Activated CD4-positive, alpha-beta T cell treated with anti-CD3 and anti-CD28 coated beads for 36 hours (primary cell): ENCODE data around the gene ZFAND2B. TPM values are rescaled to one million over a fixed set of nuclear protein-coding genes. Genes with fewer than 3 reads are reported as not detected.

ENCODE experiments used
- ATAC-seq: fragments of 200-7000 bp; cut with Tn5 transposase; one replicate; pipeline ENCODE4 v1.10.0; 2021; ENCODE audit warnings: mild to moderate bottlenecking, moderate library complexity
- CTCF ChIA-PET: fragments of 350-600 bp; sonication (Branson Sonifier 250); formaldehyde crosslinking; loops from one replicate; lab custom pipeline; 2021; ENCODE audit warnings: antibody characterized with exemption; lab: Charles Lee
- POLR2A ChIA-PET: fragments of 350-600 bp; sonication (Branson Sonifier 250); formaldehyde crosslinking; loops from one replicate; lab custom pipeline; 2021; ENCODE audit warnings: antibody characterized with exemption, inconsistent platforms; lab: Charles Lee
- DNase-seq: peaks from one replicate; pipeline ENCODE4 v3.0.0-alpha.2; 2020
- H3K27ac Mint-ChIP-seq: one replicate; pipeline ENCODE4 v1.8.0; 2021; ENCODE audit warnings: mixed read lengths
- H3K27me3 Mint-ChIP-seq: one replicate; pipeline ENCODE4 v1.8.0; 2021; ENCODE audit warnings: mixed read lengths
- H3K36me3 Mint-ChIP-seq: one replicate; pipeline ENCODE4 v1.8.0; 2021; ENCODE audit warnings: low read depth, mixed read lengths
- H3K4me1 Mint-ChIP-seq: one replicate; pipeline ENCODE4 v1.8.0; 2021; ENCODE audit warnings: mixed read lengths
- H3K4me3 Mint-ChIP-seq: one replicate; pipeline ENCODE4 v1.8.0; 2021; ENCODE audit warnings: mild to moderate bottlenecking, moderate library complexity, mixed read lengths
- H3K9me3 Mint-ChIP-seq: one replicate; pipeline ENCODE4 v1.8.0; 2021; ENCODE audit warnings: low read depth, mixed read lengths
- intact Hi-C, 2 experiments: fragments of 100-400 bp; cut with DNase I in 1 of 2; cut with micrococcal nuclease in 1 of 2; formaldehyde crosslinking; loops; one replicate each; pipeline versions ENCODE4 v1.14.2 to v1.15.1; 2022 to 2024; cut with DNase I, micrococcal nuclease
- total RNA-seq, 2 experiments: library from RNA; stranded (reverse); gene quantifications; one replicate each; pipeline ENCODE4 v1.2.3, GENCODE V29; 2021

The ZFAND2B gene
- total RNA-seq, 2 experiments from 2014 or later: 21.5 to 27.6 TPM

DNA sequence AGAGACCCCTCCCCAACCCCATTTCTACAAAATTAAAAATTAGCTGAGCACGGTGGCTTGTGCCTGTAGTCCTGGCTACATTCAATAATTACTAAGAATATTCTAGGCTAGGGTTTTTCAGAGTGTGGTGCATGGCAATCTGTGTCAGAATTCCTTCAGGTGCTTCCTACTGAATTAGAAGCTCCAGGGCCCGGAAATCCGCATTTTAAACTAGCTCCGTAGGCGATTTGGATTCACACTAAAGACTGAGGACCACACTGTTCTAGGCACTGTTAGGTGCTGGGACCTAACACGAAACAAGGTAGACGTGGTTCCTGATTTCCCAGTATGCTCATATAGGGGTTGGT is 628 bp upstream of the ZFAND2B start:
- intact Hi-C loops: loop anchor here (1.0 to 5.0 kb wide), 17 partner anchors 12 to 799 kb away; partner anchors contain the start of genes ANKZF1 (in 2 of the 2), ATG9A (in 2 of the 2), DNAJB2 (in 2 of the 2) and NHEJ1 (in 2 of the 2)
- Mint-ChIP-seq H3K9me3 (peaks cover 5% of the 10 kb centered on the region), H3K4me1 (peaks cover 33% of the 10 kb centered on the region), H3K27ac (peak overlapping the region; percentile 94), H3K36me3 (peaks cover 22% of the 10 kb centered on the region), H3K27me3 (no peaks in the 10 kb centered on the region), H3K4me3 (peak overlapping the region; percentile 86)
- ChIA-PET CTCF (interaction anchor here (0.6 to 2.0 kb wide), 17 partner anchors 10 to 307 kb away, joined by 3 to 12 read pairs (median 5); partner anchors contain the start of genes CNPPD1, GLB1L, NHEJ1 and SLC23A3), POLR2A (interaction anchor here (0.6 to 1.7 kb wide), 8 partner anchors 13 to 164 kb away, joined by 3 to 14 read pairs (median 4); partner anchors contain the start of genes ABCB6, ANKZF1, ATG9A and CNPPD1)
- DNase-seq (no peak), ATAC-seq (no peak)

DNA sequence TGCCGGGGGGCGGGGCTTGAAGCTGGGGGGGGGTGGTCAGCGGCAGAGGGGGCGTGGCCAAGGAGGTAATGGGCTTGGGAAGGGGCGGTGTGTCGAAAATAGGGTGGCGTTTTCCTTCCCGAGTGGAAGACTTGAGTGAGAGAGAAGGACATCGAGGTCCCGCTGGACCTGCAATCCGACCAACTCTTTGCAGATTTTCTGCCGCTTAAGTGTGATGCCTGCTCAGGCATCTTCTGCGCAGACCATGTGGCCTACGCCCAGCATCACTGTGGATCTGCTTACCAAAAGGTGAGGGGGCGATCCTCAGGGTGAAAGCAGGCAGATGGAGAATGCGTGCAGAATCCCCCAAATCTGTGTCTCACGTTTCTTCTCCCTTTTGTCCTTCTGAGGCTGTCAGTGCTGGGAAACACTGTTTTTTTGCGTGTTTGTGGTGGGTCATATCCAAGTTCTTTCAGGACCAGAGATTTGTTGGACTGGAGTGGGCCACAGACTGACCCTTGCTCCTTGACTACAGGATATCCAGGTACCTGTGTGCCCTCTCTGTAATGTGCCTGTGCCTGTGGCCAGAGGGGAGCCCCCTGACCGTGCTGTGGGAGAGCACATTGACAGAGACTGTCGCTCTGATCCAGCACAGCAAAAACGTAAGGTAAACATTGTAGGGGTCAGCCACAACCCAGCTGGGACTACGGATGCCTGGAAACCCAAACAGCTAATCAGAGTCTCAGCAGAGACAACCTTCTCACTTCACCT is 727 bp downstream of the ZFAND2B start:
- Mint-ChIP-seq H3K27me3 (no peaks in the 10 kb centered on the region), H3K27ac (peak overlapping the region; percentile 89), H3K36me3 (peaks cover 29% of the 10 kb centered on the region), H3K4me3 (peak overlapping the region; percentile 86), H3K9me3 (peaks cover 3% of the 10 kb centered on the region), H3K4me1 (peaks cover 37% of the 10 kb centered on the region)
- intact Hi-C loops: loop anchor here (1.0 to 5.0 kb wide), 9 partner anchors 10 to 801 kb away; partner anchors contain the start of genes CHPF (in 1 of the 2), CNOT9 (in 1 of the 2), DNAJB2 (in 1 of the 2) and DNPEP (in 1 of the 2)
- ChIA-PET CTCF (interaction anchor here (0.7 to 2.0 kb wide), 9 partner anchors 9 to 476 kb away, joined by 3 to 12 read pairs (median 5); partner anchors contain the start of genes CNPPD1 and NHEJ1), POLR2A (interaction anchor here (0.5 to 1.7 kb wide), 6 partner anchors 11 to 54 kb away, joined by 3 to 14 read pairs (median 7); partner anchors contain the start of genes ABCB6 and CNPPD1)
- no peak for ATAC-seq
- DNase-seq: no peak

DNA sequence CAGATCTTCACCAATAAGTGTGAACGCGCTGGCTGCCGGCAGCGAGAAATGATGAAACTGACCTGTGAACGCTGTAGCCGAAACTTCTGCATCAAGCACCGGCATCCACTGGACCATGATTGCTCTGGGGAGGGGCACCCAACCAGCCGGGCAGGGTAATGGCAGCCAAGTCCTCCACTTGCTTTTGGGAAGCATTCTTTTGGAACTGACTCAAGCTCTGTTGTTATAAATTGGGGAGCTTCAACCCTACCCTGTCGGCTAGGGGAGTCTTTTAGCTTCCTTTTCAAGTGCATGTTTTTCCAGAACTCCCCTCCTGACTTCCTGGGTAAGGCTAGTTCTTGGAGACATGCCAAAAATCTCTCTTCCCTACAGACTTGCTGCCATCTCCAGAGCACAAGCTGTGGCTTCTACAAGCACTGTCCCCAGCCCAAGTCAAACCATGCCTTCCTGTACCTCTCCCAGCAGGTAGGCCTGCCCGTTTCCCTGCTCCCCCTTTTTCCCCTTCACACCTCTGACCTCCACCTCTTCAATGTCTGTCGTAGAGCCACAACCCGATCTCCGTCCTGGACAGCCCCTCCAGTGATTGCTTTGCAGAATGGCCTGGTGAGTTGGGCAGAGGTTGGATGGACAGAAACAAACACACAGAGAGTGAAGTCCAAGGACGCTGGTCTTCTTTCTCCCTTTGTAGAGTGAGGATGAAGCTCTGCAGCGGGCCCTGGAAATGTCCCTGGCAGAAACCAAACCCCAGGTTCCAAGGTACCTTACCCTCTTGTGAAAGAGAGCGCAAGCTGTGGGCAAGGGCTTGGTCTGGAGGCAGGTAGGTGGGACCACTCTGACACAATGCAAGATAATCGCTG is 1.5 kb downstream of the ZFAND2B start:
- H3K36me3 Mint-ChIP-seq: peaks cover 30% of the 10 kb centered on the region
- POLR2A ChIA-PET: no interaction called here
- ATAC-seq: no peak
- intact Hi-C loops: loop anchor here (1.0 to 5.0 kb wide), 9 partner anchors 9 to 801 kb away; partner anchors contain the start of genes CHPF (in 1 of the 2), CNOT9 (in 1 of the 2), DNAJB2 (in 1 of the 2) and DNPEP (in 1 of the 2)
- H3K27me3 Mint-ChIP-seq: no peaks in the 10 kb centered on the region
- DNase-seq: no peak
- H3K27ac Mint-ChIP-seq: peak overlapping the region; percentile 75
- peaks cover 3% of the 10 kb centered on the region for H3K9me3 Mint-ChIP-seq
- CTCF ChIA-PET: interaction anchor here (0.6 to 1.3 kb wide), 8 partner anchors 14 to 477 kb away, joined by 3 to 5 read pairs (median 4); partner anchors contain the start of genes ANKZF1 and ATG9A
- peak overlapping the region; percentile 86 for H3K4me3 Mint-ChIP-seq
- H3K4me1 Mint-ChIP-seq: peaks cover 37% of the 10 kb centered on the region

DNA sequence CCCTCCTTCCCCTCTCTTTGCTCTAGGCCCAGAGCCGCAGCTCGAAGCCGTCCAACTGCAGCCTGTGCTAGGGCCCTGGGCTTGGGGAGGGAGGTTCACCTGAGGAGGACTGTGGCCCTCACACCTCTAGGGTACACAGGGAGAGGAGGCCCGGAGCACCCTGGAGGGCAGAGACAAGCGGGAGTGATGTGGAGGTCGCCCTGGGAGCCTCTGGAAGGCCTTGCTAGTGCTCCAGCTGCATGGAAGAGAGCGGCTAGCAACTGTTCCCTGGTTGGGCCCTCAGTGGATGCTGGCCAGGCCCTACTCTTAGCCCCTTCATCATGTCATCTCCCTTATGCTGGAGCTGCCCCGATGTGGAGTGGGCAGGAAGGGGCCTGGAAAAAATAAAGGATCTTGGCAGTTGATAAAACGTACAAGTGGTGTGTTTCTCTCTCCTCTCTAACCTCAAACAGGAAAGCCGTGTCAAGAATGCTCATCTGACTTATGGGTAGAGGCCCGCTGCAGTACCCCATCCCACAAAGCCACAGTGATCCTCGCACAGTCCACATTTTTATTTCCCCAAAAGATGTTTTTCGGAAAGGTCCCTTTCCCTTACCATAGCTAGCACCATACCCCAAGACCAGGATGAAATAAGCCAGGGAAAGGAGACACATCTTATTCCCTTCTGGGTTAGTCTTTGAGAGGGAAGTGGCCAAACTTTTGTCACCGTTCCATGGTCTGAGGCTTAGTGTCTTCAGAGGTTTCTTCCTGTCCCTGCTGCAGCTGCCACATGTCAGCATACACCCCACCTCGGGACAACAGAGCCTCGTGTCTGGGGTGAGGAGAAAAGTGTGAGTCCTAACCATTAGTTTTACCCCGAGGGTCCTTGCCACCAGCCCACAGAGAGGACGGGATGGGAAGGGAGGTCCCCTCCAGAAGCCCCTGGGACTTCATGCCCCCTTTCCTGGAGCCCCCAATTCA is 2.9 kb downstream of the ZFAND2B start:
- peak overlapping the region; percentile 75 for H3K27ac Mint-ChIP-seq
- ChIA-PET CTCF (interaction anchor here (0.8 to 1.2 kb wide), 5 partner anchors 14 to 55 kb away, joined by 3 to 6 read pairs (median 4); no protein-coding TSS in a partner anchor), POLR2A (interaction anchor here (0.9 kb wide), 1 partner anchor 9 kb away, joined by 3 read pairs; the partner anchor contains the start of gene ABCB6)
- H3K36me3 Mint-ChIP-seq: peaks cover 36% of the 10 kb centered on the region
- intact Hi-C loops: loop anchor here in 1 of 2 experiments (5.0 kb wide), 1 partner anchor 333 kb away; the partner anchor contains the start of genes CHPF and TMEM198
- peaks cover under 1% of the 10 kb centered on the region for H3K9me3 Mint-ChIP-seq
- DNase-seq (no peak), ATAC-seq (no peak)
- H3K4me3 Mint-ChIP-seq: no peak overlapping the region
- H3K4me1 Mint-ChIP-seq: peaks cover 37% of the 10 kb centered on the region
- H3K27me3 Mint-ChIP-seq: no peaks in the 10 kb centered on the region

DNA sequence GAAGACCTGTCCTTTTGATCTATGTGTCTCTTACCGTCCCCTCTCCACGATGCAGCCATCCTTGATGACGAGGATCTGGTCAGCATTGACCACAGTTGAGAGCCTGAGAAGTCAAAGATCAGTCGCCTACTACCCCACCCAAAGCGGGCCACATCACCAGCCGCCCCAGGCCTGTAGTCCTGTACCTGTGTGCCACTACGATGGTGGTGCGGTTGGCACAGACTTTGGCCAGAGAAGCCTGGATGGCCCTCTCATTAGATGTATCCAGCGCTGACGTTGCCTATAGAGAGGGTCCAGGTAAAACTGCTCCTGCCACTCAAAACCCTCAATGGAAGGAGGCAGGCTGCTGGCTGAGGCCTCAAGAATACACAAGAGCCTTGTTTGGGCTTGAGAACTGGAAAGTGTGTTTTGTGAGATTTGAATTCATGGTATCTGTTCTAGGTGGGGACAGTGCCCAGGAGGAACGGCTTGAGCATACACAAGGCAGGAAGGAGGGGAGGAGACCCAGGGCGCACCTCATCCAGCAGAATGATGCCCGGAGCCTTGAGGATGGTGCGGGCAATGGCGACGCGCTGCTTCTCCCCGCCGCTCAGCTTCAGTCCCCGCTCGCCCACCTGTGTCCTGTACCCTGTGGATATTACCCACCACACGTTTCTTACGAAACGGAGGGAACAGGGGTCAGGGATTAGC is 3.8 kb downstream of the ZFAND2B start:
- ATAC-seq (no peak), DNase-seq (no peak)
- ChIA-PET CTCF (interaction anchor here (0.8 to 1.7 kb wide), 2 partner anchors 38 to 69 kb away, joined by 3 to 4 read pairs; partner anchors contain the start of gene DNAJB2), POLR2A (no interaction called here)
- Mint-ChIP-seq H3K4me3 (no peak overlapping the region), H3K4me1 (peaks cover 37% of the 10 kb centered on the region), H3K36me3 (peaks cover 39% of the 10 kb centered on the region), H3K9me3 (no peaks in the 10 kb centered on the region), H3K27me3 (no peaks in the 10 kb centered on the region), H3K27ac (peak overlapping the region; percentile 73)
- intact Hi-C loops: no loop called here

DNA sequence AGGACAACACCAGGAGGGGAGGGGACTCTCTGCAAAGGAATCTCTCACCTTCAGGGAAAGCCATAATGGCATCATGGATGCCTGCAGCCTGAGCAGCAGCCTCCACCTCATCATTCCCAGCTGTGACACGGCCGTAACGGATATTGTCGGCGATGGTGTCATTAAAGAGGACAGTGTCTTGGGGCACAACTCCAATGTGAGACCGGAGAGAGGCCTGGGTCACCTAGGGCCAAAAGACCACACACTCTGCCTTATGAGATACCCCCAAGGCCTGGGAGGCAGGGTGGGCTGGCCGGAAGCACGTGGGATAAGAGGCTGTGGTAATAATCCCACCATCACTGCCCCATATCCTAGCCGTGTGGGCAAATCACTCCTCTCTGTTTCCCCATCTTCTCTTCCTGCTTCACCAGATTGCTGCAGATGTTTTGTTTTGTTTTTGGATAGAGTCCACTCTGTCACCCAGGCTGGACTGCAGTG is 4.3 kb downstream of the ZFAND2B start:
- ChIA-PET CTCF (interaction anchor here (0.6 to 1.7 kb wide), 10 partner anchors 28 to 321 kb away, joined by 3 to 13 read pairs (median 4); partner anchors contain the start of genes CNPPD1, DNAJB2 and SLC23A3), POLR2A (no interaction called here)
- H3K4me1 Mint-ChIP-seq: peaks cover 37% of the 10 kb centered on the region
- ATAC-seq (no peak), DNase-seq (no peak)
- intact Hi-C loops: loop anchor here (1.0 kb wide), 2 partner anchors 40 to 51 kb away; partner anchors contain the start of gene NHEJ1 (in 2 of the 2)
- H3K27ac Mint-ChIP-seq: no peak overlapping the region
- no peak overlapping the region for H3K4me3 Mint-ChIP-seq
- no peaks in the 10 kb centered on the region for H3K9me3 Mint-ChIP-seq
- peaks cover 39% of the 10 kb centered on the region for H3K36me3 Mint-ChIP-seq
- H3K27me3 Mint-ChIP-seq: no peaks in the 10 kb centered on the region

DNA sequence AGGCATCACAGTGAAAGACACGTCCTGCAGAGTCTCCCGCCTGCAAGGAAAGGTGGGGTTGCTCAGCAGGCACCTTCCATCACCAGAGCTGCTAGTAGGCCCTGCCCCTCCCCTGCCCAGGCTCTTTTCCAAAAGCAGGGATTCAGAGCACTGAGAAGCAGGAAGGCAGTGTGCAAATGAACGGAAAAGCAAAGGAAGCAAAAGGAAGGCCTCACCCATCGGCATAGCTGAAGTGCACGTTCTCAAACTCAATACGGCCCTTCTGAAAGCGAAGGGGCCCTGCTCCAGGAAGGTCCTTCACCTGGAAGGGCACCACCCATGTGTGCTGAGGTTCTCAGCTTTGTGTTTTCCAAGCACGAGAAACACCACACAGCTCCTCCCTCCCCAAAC is 6.4 kb downstream of the ZFAND2B start:
- Mint-ChIP-seq H3K4me3 (no peak overlapping the region), H3K36me3 (peaks cover 34% of the 10 kb centered on the region), H3K4me1 (peaks cover 36% of the 10 kb centered on the region), H3K27ac (no peak overlapping the region), H3K9me3 (no peaks in the 10 kb centered on the region), H3K27me3 (no peaks in the 10 kb centered on the region)
- DNase-seq (no peak), ATAC-seq (no peak)
- intact Hi-C loops: no loop called here
- POLR2A ChIA-PET: no interaction called here
- CTCF ChIA-PET: interaction anchor here (0.6 to 0.9 kb wide), 6 partner anchors 23 to 217 kb away, joined by 3 read pairs; partner anchors contain the start of genes GLB1L and STK16

DNA sequence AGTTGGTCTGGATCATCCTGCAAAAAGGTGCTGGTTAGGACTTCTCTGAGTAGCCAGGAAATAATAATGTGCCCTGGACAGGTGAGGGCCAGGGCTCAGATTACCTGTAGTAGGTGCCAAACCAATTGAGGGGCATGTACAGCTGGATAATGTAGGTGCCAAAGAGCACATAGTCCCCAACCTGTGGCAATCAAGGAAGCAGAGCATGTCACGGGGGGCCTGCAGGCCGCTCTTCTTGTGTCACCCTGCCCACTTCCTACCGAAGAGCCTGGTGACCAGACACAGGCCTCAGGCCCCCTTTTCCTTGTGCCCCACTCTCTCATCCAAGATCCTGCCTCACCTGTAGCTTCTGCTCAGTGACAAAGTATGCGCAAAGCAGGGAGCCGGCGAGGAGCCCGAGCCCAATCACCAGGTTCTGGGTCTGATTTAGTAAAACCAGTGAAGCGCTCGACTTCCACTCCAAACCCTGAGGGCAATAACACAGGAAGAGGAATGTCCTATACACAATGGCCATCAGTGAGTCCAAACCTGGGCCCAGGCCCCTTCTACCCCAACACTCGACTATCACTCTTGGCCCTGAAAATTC is 7.0 kb downstream of the ZFAND2B start:
- no peaks in the 10 kb centered on the region for H3K9me3 Mint-ChIP-seq
- H3K27ac Mint-ChIP-seq: no peak overlapping the region
- ChIA-PET CTCF (interaction anchor here (0.6 to 0.8 kb wide), 4 partner anchors 24 to 82 kb away, joined by 3 read pairs; no protein-coding TSS in a partner anchor), POLR2A (no interaction called here)
- no peak for DNase-seq
- no peaks in the 10 kb centered on the region for H3K27me3 Mint-ChIP-seq
- intact Hi-C loops: no loop called here
- H3K36me3 Mint-ChIP-seq: peaks cover 29% of the 10 kb centered on the region
- no peak for ATAC-seq
- H3K4me1 Mint-ChIP-seq: peaks cover 32% of the 10 kb centered on the region
- no peak overlapping the region for H3K4me3 Mint-ChIP-seq

DNA sequence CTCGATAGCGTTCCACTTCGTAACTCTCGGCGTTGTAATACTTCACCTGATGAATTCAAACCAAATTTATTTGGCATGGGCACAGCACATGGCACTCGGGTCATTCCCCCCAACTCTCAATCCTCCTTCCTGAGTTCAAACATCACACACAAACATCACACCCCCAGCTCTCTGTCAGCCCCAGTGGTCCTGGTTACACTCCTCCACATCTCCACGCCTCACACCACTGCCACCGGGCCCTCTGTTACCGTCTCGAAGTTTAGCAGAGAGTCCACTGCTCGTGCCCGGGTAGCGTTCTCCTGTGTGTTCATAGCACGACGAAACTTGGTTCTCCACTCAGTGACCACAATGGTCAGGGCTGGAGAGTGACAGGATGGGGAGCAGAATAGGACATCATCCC is 7.6 kb downstream of the ZFAND2B start:
- H3K9me3 Mint-ChIP-seq: no peaks in the 10 kb centered on the region
- no peak overlapping the region for H3K4me3 Mint-ChIP-seq
- intact Hi-C loops: no loop called here
- ATAC-seq (no peak), DNase-seq (no peak)
- H3K27ac Mint-ChIP-seq: peak overlapping the region; percentile 24
- POLR2A ChIA-PET: no interaction called here
- H3K4me1 Mint-ChIP-seq: peaks cover 30% of the 10 kb centered on the region
- CTCF ChIA-PET: no interaction called here
- peaks cover 28% of the 10 kb centered on the region for H3K36me3 Mint-ChIP-seq
- no peaks in the 10 kb centered on the region for H3K27me3 Mint-ChIP-seq
